Loucy (cell line): ENCODE results near the gene ZCCHC10.

Source experiments
- CTCF ChIP-seq: fragments of 200-600 bp; sonication (generic); conservative IDR thresholded peaks from 2 replicates; pipeline ENCODE4 v1.5.1; 2014; ENCODE audit warnings: mild to moderate bottlenecking, antibody characterized with exemption, low read length
- EZH2phosphoT487 ChIP-seq: fragments of 200-600 bp; IDR thresholded peaks from 2 replicates; pipeline ENCODE4 v1.6.1; 2018; ENCODE audit warnings: antibody characterized with exemption, mild to moderate bottlenecking, moderate library complexity, borderline replicate concordance

DNA sequence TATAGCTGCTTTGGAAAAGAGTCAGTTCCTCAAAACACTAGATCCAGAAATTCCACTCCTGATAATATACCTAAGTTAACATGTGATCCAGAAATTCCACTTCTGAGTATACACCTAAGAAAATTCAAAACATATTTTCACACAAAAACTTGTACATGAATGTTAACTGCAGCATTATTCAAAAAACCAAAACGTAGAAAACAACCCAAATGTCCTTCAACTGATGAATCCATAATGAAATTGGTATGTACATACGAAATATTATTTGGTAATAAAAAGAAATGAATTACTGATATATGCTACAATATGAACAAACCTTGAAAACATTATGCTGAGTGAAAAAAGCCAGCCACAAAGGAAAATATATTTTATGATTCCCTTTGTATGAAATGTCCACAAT is 46.4 kb downstream of the ZCCHC10 start:
- TF ChIP-seq CTCF (no peak), EZH2phosphoT487 (no peak)
